ENCODE results near the gene CNN2. TPM values are rescaled to one million over a fixed set of nuclear protein-coding genes. Genes with fewer than 3 reads are reported as not detected.
A peak's percentile ranks its signal among the peaks of the same experiment; 100 is the strongest.

Gene CNN2
- polyA plus RNA-seq, 3 donors: 69.9 to 213 (median 144) TPM

DNA sequence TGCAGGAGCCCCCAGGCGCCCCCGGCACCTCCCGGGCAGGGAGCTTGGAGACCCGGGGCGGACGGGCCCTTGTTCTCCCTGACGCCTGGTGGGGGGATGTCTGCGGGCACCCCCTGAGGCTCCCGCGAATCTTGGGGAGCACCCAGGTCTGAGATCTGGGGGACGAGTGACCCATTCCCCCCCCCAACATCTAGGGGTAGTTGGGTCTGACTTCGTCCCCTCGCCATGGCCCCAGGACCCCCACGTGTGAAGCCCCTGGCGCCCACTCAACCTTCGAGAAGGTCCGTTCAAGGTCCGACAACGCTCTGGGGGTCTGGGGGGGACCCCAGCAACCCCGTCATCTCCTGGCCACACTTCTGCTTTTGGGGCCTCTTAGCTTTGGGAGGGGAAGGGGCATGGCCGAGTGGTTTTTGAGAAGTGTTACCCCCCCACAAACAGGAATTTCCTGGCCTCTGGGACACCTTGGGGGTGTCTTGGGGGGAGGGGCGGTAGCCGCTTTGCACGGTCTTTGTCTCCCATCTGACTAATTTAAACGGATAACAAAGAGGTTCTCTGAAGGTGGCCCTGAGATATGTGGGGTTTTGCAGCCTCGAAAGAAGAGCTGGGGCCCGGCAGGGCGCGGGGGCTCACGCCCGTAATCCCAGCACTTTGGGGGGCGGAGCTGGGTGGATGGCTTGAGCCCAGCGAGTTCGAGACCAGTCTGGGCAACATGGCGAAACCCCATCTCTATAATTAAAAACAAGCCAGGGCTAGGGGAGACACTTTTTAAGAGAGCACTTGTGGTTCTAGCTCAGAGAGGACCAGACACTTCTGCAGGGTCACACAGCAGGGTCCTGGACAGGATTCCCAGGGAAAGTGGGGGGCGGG is 608 bp downstream of the CNN2 start:
- Mint-ChIP-seq H3K27me3 (ENCODE audit: low read depth in 3 of 3) (peaks cover 0 to 2% (median 0%) of the 10 kb centered on the region in 3 donors), H3K9me3 (peaks cover 0 to 3% (median 0%) of the 10 kb centered on the region in 7 donors), H3K4me1 (peaks cover 23% of the 10 kb centered on the region), H3K36me3 (peaks cover 8 to 14% of the 10 kb centered on the region in 2 donors), H3K4me3 (peak overlapping the region; percentile 97), H3K27ac (peak overlapping the region; percentile 70 to 94 (median 88))
- peaks cover 14 to 19% of the 10 kb centered on the region in 2 donors for H3K36me3 ChIP-seq (replicated peaks in 1 of 2; ENCODE audit: control insufficient read depth in 1 of 2, insufficient read depth in 2 of 2, low read length in 2 of 2)
- H3K79me2 ChIP-seq (ENCODE audit: insufficient read depth, low read length): peaks cover 54% of the 10 kb centered on the region
- intact Hi-C loops (cut with micrococcal nuclease): loop anchor here in 1 of 2 donors (10.0 kb wide), 1 partner anchor 78 kb away; the partner anchor contains the start of gene GPX4
- WGBS (ENCODE audit: insufficient coverage): 20% methylated on average over 2 of the region's 36 CpGs
- DNase-seq: peak in 2 of 3 donors; percentile 30 to 67
- H3K27ac ChIP-seq (ENCODE audit: low read depth in 1 of 2, low read length in 2 of 2): peak overlapping the region; percentile 16 to 73
- H3K4me1 ChIP-seq (ENCODE audit: control insufficient read depth in 1 of 2, insufficient read depth in 2 of 2, low read length in 2 of 2): peaks cover 25 to 40% of the 10 kb centered on the region in 2 donors
- peaks cover 48% of the 10 kb centered on the region for H4K20me1 ChIP-seq (ENCODE audit: insufficient read depth, low read length)
- H3K4me2 ChIP-seq (replicated peaks; ENCODE audit: extremely low read depth, low read length, poor library complexity, severe bottlenecking): peak overlapping the region; percentile 99
- H3K4me3 ChIP-seq (replicated peaks in 1 of 3; ENCODE audit: low read depth in 2 of 3, low read length in 3 of 3): peak overlapping the region; percentile 62 to 92 (median 89)
- peak overlapping the region; percentile 86 for H2AFZ ChIP-seq (ENCODE audit: insufficient read depth, low read depth, low read length, poor library complexity, severe bottlenecking)
- no peaks in the 10 kb centered on the region for H3K27me3 ChIP-seq (ENCODE audit: control insufficient read depth in 2 of 2, insufficient read depth in 2 of 2, low read length in 2 of 2)
- TF ChIP-seq, protein P1, sequence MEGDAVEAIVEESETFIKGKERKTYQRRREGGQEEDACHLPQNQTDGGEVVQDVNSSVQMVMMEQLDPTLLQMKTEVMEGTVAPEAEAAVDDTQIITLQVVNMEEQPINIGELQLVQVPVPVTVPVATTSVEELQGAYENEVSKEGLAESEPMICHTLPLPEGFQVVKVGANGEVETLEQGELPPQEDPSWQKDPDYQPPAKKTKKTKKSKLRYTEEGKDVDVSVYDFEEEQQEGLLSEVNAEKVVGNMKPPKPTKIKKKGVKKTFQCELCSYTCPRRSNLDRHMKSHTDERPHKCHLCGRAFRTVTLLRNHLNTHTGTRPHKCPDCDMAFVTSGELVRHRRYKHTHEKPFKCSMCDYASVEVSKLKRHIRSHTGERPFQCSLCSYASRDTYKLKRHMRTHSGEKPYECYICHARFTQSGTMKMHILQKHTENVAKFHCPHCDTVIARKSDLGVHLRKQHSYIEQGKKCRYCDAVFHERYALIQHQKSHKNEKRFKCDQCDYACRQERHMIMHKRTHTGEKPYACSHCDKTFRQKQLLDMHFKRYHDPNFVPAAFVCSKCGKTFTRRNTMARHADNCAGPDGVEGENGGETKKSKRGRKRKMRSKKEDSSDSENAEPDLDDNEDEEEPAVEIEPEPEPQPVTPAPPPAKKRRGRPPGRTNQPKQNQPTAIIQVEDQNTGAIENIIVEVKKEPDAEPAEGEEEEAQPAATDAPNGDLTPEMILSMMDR (IDR thresholded peaks at IDR 0.05): no peak
- peak overlapping the region; percentile 84 for H3K9ac ChIP-seq (ENCODE audit: insufficient read depth, low read length, poor library complexity, severe bottlenecking)
- no peaks in the 10 kb centered on the region for H3K9me3 ChIP-seq (replicated peaks in 1 of 2; ENCODE audit: control insufficient read depth in 1 of 2, insufficient read depth in 1 of 2, low read length in 2 of 2)

DNA sequence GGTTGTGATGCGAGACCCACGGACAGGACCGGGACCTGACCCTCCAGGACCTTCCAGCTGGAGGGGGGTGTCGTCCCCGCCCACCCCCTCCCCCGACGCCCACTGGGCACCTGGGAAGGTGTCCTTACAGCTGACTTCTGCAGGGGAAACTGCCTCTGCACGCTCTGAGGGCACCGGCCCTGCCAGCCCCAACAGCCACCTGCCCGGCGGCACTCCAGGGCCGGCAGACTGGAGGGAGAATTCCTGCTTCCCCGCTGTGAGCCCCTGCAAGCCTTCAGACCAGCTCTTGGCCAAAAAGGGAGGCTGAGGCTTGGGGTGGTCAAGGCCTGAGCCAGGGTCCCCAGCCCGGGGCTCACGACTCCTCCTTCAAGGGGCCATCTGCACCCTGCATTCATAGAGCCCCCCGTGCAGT is 1.2 kb downstream of the CNN2 start:
- Histone ChIP-seq H3K79me2 (ENCODE audit: insufficient read depth, low read length) (peaks cover 60% of the 10 kb centered on the region), H2AFZ (ENCODE audit: insufficient read depth, low read depth, low read length, poor library complexity, severe bottlenecking) (no peak overlapping the region), H3K9ac (ENCODE audit: insufficient read depth, low read length, poor library complexity, severe bottlenecking) (peak overlapping the region; percentile 84), H3K27me3 (ENCODE audit: control insufficient read depth in 2 of 2, insufficient read depth in 2 of 2, low read length in 2 of 2) (no peaks in the 10 kb centered on the region), H3K27ac (ENCODE audit: low read depth in 1 of 2, low read length in 2 of 2) (peak overlapping the region in 1 of 2 donors; percentile 73), H3K4me2 (replicated peaks; ENCODE audit: extremely low read depth, low read length, poor library complexity, severe bottlenecking) (peak overlapping the region; percentile 99), H3K4me1 (ENCODE audit: control insufficient read depth in 1 of 2, insufficient read depth in 2 of 2, low read length in 2 of 2) (peaks cover 23 to 38% of the 10 kb centered on the region in 2 donors), H4K20me1 (ENCODE audit: insufficient read depth, low read length) (peaks cover 55% of the 10 kb centered on the region), H3K36me3 (replicated peaks in 1 of 2; ENCODE audit: control insufficient read depth in 1 of 2, insufficient read depth in 2 of 2, low read length in 2 of 2) (peaks cover 21 to 26% of the 10 kb centered on the region in 2 donors), H3K4me3 (replicated peaks in 1 of 3; ENCODE audit: low read depth in 2 of 3, low read length in 3 of 3) (peak overlapping the region; percentile 62 to 92 (median 89)), H3K9me3 (replicated peaks in 1 of 2; ENCODE audit: control insufficient read depth in 1 of 2, insufficient read depth in 1 of 2, low read length in 2 of 2) (no peaks in the 10 kb centered on the region)
- TF ChIP-seq, protein P1 (IDR thresholded peaks at IDR 0.05): no peak
- intact Hi-C loops (cut with micrococcal nuclease): loop anchor here in 1 of 2 donors (10.0 kb wide), 1 partner anchor 77 kb away; the partner anchor contains the start of gene GPX4
- Mint-ChIP-seq H3K27ac (peak overlapping the region in 2 of 7 donors; percentile 63 to 73), H3K4me3 (peak overlapping the region; percentile 97), H3K9me3 (peaks cover 0 to 3% (median 0%) of the 10 kb centered on the region in 7 donors), H3K4me1 (peaks cover 23% of the 10 kb centered on the region), H3K36me3 (peaks cover 14 to 20% of the 10 kb centered on the region in 2 donors), H3K27me3 (ENCODE audit: low read depth in 3 of 3) (peaks cover 0 to 2% (median 0%) of the 10 kb centered on the region in 3 donors)
- WGBS (ENCODE audit: insufficient coverage): 2% methylated on average over 14 of the region's 16 CpGs
- no peak for DNase-seq

All from CD14-positive monocyte (primary cell).